SK-N-SH (cell line): ENCODE data around the gene RWDD3. TPM values are rescaled to one million over a fixed set of nuclear protein-coding genes. Genes with fewer than 3 reads are reported as not detected.

Experiments
- CTCF ChIA-PET: fragments of 300-600, 350-600 bp; formaldehyde crosslinking; extraction: SDS; loops from one replicate; lab custom pipeline; 2021; lab: Yijun Ruan, JAX
- POLR2A ChIA-PET: fragments of 350-600 bp; sonication (Branson Sonifier 250); formaldehyde crosslinking; extraction: SDS; loops from one replicate; lab custom pipeline; 2020; ENCODE audit warnings: antibody characterized with exemption, inconsistent platforms; lab: Yijun Ruan, JAX
- DNase-seq: peaks from one replicate; pipeline ENCODE4 v3.0.0; 2012
- H2AFZ ChIP-seq: fragments of 200-600 bp; sonication (generic); 2 replicates; pipeline ENCODE4 v1.8.1; 2016; ENCODE audit warnings: antibody characterized with exemption, mild to moderate bottlenecking, low read depth
- H3F3A ChIP-seq: fragments of 200-600 bp; sonication (generic); replicated peaks from 2 replicates; pipeline ENCODE3; 2016; ENCODE audit warnings: antibody characterized with exemption, mild to moderate bottlenecking; ENCODE audit not compliant: insufficient read depth
- H3K27ac ChIP-seq, 2 experiments: fragments of 200-500 bp in 1 of 2; fragments of 200-600 bp in 1 of 2; sonication (Bioruptor generic) in 1 of 2; sonication (generic), shearing (Covaris generic) in 1 of 2; 2 replicates each; pipeline versions ENCODE4 v1.5.1 to v1.6.1; 2014 to 2016; ENCODE audit warnings: low read depth in 2 of 2, inconsistent platforms in 1 of 2, low read length in 1 of 2, mild to moderate bottlenecking in 1 of 2, mixed read lengths in 1 of 2
- H3K27me3 ChIP-seq: fragments of 200-600 bp; sonication (generic), shearing (Covaris generic); 2 replicates; pipeline ENCODE4 v1.6.1; 2016; ENCODE audit warnings: mixed run types; ENCODE audit not compliant: insufficient read depth
- H3K36me3 ChIP-seq, 2 experiments: fragments of 200-500 bp in 1 of 2; fragments of 200-600 bp in 1 of 2; sonication (Bioruptor generic) in 1 of 2; sonication (generic) in 1 of 2; replicated peaks in 1 of 2; 2 replicates each; pipeline versions ENCODE3 to v1.5.1; 2014 to 2016; ENCODE audit warnings: low read length in 1 of 2, mild to moderate bottlenecking in 1 of 2; ENCODE audit not compliant: insufficient read depth in 2 of 2, control insufficient read depth in 1 of 2
- H3K4me1 ChIP-seq, 2 experiments: fragments of 200-500 bp in 1 of 2; fragments of 200-600 bp in 1 of 2; sonication (Bioruptor generic) in 1 of 2; sonication (generic), shearing (Covaris generic) in 1 of 2; 2 replicates each; pipeline versions ENCODE4 v1.5.1 to v1.6.1; 2014 to 2016; ENCODE audit warnings: low read depth in 1 of 2, low read length in 1 of 2, mixed run types in 1 of 2; ENCODE audit not compliant: insufficient read depth in 2 of 2, control insufficient read depth in 1 of 2
- H3K4me2 ChIP-seq: fragments of 200-600 bp; sonication (generic), shearing (Covaris generic); 2 replicates; pipeline ENCODE4 v1.6.1; 2017; ENCODE audit warnings: mixed run types
- H3K4me3 ChIP-seq, 2 experiments: fragments of 200-500 bp in 1 of 2; fragments of 200-600 bp in 1 of 2; sonication (Bioruptor generic) in 1 of 2; sonication (generic), shearing (Covaris generic) in 1 of 2; 2 replicates each; pipeline versions ENCODE4 v1.5.1 to v1.8.1; 2014 to 2016; ENCODE audit warnings: low read depth in 2 of 2, inconsistent platforms in 1 of 2, low read length in 1 of 2, mild to moderate bottlenecking in 1 of 2, mixed read lengths in 1 of 2, moderate library complexity in 1 of 2
- H3K79me2 ChIP-seq: fragments of 200-600 bp; sonication (generic); 2 replicates; pipeline ENCODE4 v1.8.1; 2017; ENCODE audit warnings: mild to moderate bottlenecking; ENCODE audit not compliant: insufficient read depth
- H3K9ac ChIP-seq: fragments of 200-600 bp; sonication (generic); 2 replicates; pipeline ENCODE4 v1.6.1; 2017; ENCODE audit warnings: mixed run types
- H3K9me2 ChIP-seq: fragments of 200-600 bp; sonication (generic); 2 replicates; pipeline ENCODE4 v1.6.1; 2017; ENCODE audit warnings: mixed run types
- H3K9me3 ChIP-seq: fragments of 200-600 bp; sonication (generic); 2 replicates; pipeline ENCODE4 v1.6.1; 2017; ENCODE audit warnings: mixed run types, mild to moderate bottlenecking, moderate library complexity
- H4K20me1 ChIP-seq: fragments of 200-600 bp; sonication (generic); 2 replicates; pipeline ENCODE4 v1.6.1; 2017; ENCODE audit warnings: mild to moderate bottlenecking, mixed run types; ENCODE audit not compliant: insufficient read depth
- CHD2 ChIP-seq: fragments of 150-350 bp; IDR thresholded peaks from 2 replicates; pipeline ENCODE4 v1.6.1; 2018; ENCODE audit warnings: low read length; ENCODE audit not compliant: partially characterized antibody
- ELF1 ChIP-seq: IDR thresholded peaks from 2 replicates; pipeline ENCODE4 v1.4.0; 2012
- EZH2phosphoT487 ChIP-seq: fragments of 200-600 bp; sonication (generic); IDR thresholded peaks from 2 replicates; pipeline ENCODE4 v1.6.1; 2017; ENCODE audit warnings: low read depth, mixed run types, mild to moderate bottlenecking, antibody characterized with exemption, moderate library complexity, borderline replicate concordance
- GABPA ChIP-seq: IDR thresholded peaks from 2 replicates; pipeline ENCODE4 v1.4.0; 2012; ENCODE audit warnings: low read depth, mild to moderate bottlenecking
- GATA2 ChIP-seq: sonication (generic); formaldehyde crosslinking; IDR thresholded peaks from 2 replicates; pipeline ENCODE4 v1.5.0; 2020; ENCODE audit warnings: mild to moderate bottlenecking, missing genetic modification reagents
- IRF3 ChIP-seq: fragments of 150-350 bp; IDR thresholded peaks from 2 replicates; pipeline ENCODE4 v1.6.1; 2016; ENCODE audit warnings: mild to moderate bottlenecking, low read depth, low read length
- JUND ChIP-seq: IDR thresholded peaks from 2 replicates; pipeline ENCODE4 v1.4.0; 2012
- MEF2A ChIP-seq: IDR thresholded peaks from 2 replicates; pipeline ENCODE4 v1.4.0; 2012; ENCODE audit warnings: low read depth, borderline replicate concordance
- NRF1 ChIP-seq: IDR thresholded peaks from 2 replicates; pipeline ENCODE4 v1.6.1; 2012; ENCODE audit warnings: low read depth, mild to moderate bottlenecking, low read length
- PBX3 ChIP-seq: IDR thresholded peaks from 2 replicates; pipeline ENCODE4; 2012
- POLR2AphosphoS5 ChIP-seq: IDR thresholded peaks from 2 replicates; pipeline ENCODE4 v1.6.1; 2012; ENCODE audit warnings: low read depth, low read length
- RCOR1 ChIP-seq: fragments of 150-350 bp; IDR thresholded peaks from 2 replicates; pipeline ENCODE4 v1.6.1; 2017; ENCODE audit warnings: antibody characterized with exemption, low read length
- RFX5 ChIP-seq: IDR thresholded peaks from 2 replicates; pipeline ENCODE4 v1.6.1; 2012; ENCODE audit warnings: mild to moderate bottlenecking, improper control_type of control experiment, low read length
- RXRA ChIP-seq: IDR thresholded peaks from 2 replicates; pipeline ENCODE4 v1.4.0; 2012; ENCODE audit warnings: low read depth, mild to moderate bottlenecking, borderline replicate concordance
- SIN3A ChIP-seq: IDR thresholded peaks from 2 replicates; pipeline ENCODE4 v1.6.1; 2012; ENCODE audit warnings: low read depth, mild to moderate bottlenecking, low read length, moderate library complexity, borderline replicate concordance
- TEAD4 ChIP-seq: IDR thresholded peaks from 2 replicates; pipeline ENCODE4 v1.4.0; 2012; ENCODE audit warnings: mild to moderate bottlenecking, borderline replicate concordance; ENCODE audit not compliant: insufficient read depth
- WGBS: methylation state at CpG from one replicate; pipeline ENCODE4 v1.1.6; 2017; ENCODE audit warnings: low lambda C conversion rate; 5-methylcytosine and 5-hydroxymethylcytosine counted together
- polyA plus RNA-seq, 3 experiments: library from polyadenylated mRNA; depleted of rRNA; stranded (reverse); fragments of >200 nt; gene quantifications; 2 replicates each; pipeline ENCODE4 v1.2.3, GENCODE V29; 2012
- TF ChIP-seq, protein P1 (sequence below): IDR thresholded peaks from 2 replicates; pipeline ENCODE4 v1.4.0; 2012; ENCODE audit warnings: low read depth
- TF ChIP-seq, protein P2 (sequence below): IDR thresholded peaks from 2 replicates; pipeline ENCODE4 v1.4.0; 2012; ENCODE audit warnings: low read depth, borderline replicate concordance
- TF ChIP-seq, protein P3 (sequence below): fragments of 150-350 bp; IDR thresholded peaks from 2 replicates; pipeline ENCODE4 v1.6.1; 2017; ENCODE audit warnings: antibody characterized with exemption, low read length, low read depth, borderline replicate concordance

The RWDD3 gene
- polyA plus RNA-seq, 1 of the 3 experiments (the other 2 are of a cell fraction), result 11.9 TPM

DNA sequence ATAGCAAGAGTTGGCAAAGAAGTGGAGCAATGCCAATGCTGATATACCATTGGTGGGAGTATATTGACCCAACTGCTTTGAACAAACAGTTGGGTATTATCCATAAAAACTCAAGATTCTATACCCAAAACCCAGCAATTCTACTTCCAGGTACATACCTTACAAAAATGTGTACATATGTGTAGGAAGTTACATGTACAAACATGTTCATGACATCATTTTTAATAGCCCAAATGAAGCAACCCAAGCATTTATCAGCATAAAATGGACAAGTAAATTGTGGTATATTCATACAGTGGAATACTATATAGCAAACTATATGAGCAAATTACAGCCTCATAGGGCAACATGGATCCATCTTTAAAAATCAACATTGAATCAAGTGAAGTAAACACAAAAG is 20.9 kb downstream of the RWDD3 start (continued):
- TF ChIP-seq SIN3A, result no peak
- TF ChIP-seq EZH2phosphoT487, result no peak
- TF ChIP-seq RXRA, result no peak
- TF ChIP-seq CHD2, result no peak
- TF ChIP-seq ELF1, result no peak
- TF ChIP-seq RCOR1, result no peak

DNA sequence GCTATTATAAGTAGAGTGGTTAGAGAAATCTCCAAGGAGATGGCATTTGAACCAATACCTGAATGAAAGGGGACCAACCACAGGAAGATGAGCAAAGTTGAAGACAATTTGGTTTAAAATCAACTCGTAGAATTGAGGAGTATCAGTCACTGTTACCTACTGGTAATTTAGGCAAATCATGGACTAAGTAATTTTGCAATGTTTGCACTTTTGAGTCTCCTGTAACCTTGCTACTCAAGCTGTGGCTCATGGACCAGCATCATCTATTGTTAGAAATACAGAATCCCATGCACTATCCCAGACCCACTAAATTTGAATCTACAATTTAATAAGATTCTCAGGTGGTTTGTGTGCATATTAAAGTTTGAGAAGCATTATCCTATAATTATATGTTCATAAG is 21.8 kb downstream of the RWDD3 start:
- WGBS, result 17% methylated on average over 1 of the region's 1 CpG
- POLR2A ChIA-PET, result no interaction called here
- no peak overlapping the region for H3K4me2 ChIP-seq
- no peak for DNase-seq
- H4K20me1 ChIP-seq, result no peaks in the 10 kb centered on the region
- H3K27me3 ChIP-seq, result no peaks in the 10 kb centered on the region
- no peaks in the 10 kb centered on the region for H3K9me2 ChIP-seq
- no peaks in the 10 kb centered on the region for H3K79me2 ChIP-seq
- no peak overlapping the region for H3K27ac ChIP-seq
- H3K4me1 ChIP-seq, result no peaks in the 10 kb centered on the region
- no peaks in the 10 kb centered on the region; the same call in 1 of the 2 replicates for H3K9me3 ChIP-seq
- no peak overlapping the region for H3K4me3 ChIP-seq
- no peak overlapping the region for H3K9ac ChIP-seq
- no peak overlapping the region for H2AFZ ChIP-seq
- TF ChIP-seq GATA2 (CRISPR knock-in tag) (no peak), GABPA (no peak), JUND (no peak), MEF2A (no peak), TEAD4 (no peak), PBX3 (no peak), NRF1 (no peak), RFX5 (no peak), POLR2AphosphoS5 (no peak), IRF3 (no peak)
- TF ChIP-seq, protein P1, sequence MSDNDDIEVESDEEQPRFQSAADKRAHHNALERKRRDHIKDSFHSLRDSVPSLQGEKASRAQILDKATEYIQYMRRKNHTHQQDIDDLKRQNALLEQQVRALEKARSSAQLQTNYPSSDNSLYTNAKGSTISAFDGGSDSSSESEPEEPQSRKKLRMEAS, result no peak
- TF ChIP-seq, protein P2, sequence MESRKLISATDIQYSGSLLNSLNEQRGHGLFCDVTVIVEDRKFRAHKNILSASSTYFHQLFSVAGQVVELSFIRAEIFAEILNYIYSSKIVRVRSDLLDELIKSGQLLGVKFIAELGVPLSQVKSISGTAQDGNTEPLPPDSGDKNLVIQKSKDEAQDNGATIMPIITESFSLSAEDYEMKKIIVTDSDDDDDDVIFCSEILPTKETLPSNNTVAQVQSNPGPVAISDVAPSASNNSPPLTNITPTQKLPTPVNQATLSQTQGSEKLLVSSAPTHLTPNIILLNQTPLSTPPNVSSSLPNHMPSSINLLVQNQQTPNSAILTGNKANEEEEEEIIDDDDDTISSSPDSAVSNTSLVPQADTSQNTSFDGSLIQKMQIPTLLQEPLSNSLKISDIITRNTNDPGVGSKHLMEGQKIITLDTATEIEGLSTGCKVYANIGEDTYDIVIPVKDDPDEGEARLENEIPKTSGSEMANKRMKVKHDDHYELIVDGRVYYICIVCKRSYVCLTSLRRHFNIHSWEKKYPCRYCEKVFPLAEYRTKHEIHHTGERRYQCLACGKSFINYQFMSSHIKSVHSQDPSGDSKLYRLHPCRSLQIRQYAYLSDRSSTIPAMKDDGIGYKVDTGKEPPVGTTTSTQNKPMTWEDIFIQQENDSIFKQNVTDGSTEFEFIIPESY, result no peak
- TF ChIP-seq, protein P3, sequence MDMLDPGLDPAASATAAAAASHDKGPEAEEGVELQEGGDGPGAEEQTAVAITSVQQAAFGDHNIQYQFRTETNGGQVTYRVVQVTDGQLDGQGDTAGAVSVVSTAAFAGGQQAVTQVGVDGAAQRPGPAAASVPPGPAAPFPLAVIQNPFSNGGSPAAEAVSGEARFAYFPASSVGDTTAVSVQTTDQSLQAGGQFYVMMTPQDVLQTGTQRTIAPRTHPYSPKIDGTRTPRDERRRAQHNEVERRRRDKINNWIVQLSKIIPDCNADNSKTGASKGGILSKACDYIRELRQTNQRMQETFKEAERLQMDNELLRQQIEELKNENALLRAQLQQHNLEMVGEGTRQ, result no peak
- H3F3A ChIP-seq, result no peaks in the 10 kb centered on the region
- peaks cover 0 to 3% of the 10 kb centered on the region in 2 experiments for H3K36me3 ChIP-seq
- CTCF ChIA-PET, result interaction anchor here (0.6 to 0.7 kb wide), 2 partner anchors 11 to 1111 kb away, joined by 3 read pairs; no protein-coding TSS in a partner anchor
